Stimulated activated CD4-positive, alpha-beta T cell treated with anti-CD3 and anti-CD28 coated beads, Interleukin-15, amount 100 ng/mL, for 1 hour (primary cell): ENCODE results near the gene COL21A1.

ENCODE experiments used
- DNase-seq, 2 donors: peaks; one replicate each; pipeline ENCODE4 v3.0.0-alpha.2; 2020; ENCODE audit warnings: low read depth in 1 of 2, low spot score in 1 of 2

COL21A1 gene

DNA sequence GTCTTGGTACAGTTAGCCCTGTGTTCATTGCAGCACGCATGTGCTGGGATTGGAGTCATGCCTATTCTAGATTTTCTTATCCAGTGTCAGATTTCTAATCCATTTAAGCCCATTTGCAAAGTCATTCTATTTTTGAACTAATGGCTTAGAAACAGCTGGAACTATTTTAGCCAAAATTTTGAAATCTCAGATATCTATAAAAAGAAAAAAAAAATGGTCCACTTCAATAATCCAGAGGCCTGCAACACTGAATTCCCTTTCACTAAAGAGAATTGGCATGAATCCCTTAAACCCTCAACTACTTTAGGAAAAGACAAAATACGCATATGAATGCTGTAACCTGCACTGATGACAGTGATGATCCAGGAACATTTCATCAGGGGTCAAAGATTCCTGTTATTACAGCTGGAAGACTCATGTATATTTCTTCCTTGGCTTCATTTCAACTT, 1.5 kb downstream of the COL21A1 start:
- DNase-seq: no peak

DNA sequence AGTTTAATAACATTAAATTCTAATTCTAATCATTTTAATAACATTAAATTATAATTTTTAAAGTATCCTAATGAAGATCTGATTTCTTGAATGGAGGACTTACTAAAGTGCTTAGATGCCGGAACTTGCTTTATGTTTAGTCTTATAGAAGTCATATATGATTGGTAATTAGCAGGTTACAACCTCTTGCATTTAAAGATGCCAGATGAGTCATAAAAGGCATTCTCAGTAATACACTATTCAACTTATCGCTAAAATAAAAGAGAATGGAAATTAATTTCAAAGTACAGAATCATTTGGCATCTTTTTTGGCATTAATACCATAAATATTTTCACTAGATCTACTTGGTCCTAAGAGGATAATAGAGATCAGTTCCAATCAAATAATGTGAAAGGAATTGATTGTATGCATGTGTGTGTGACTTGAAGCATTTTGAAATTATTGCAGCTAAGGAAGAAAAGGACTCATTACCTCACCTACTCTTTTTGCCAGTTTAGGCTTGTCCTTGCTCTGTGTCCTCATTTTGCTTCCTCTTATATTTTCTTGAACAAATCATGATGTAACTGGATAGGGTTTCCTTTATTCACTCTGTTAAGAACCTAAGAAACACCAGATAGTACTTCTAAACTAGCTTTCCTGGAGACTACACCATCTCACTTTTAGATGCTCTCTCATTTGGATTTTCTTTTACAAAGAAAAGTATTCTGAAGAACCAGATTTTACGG, 2.7 kb downstream of the COL21A1 start:
- DNase-seq: no peak

DNA sequence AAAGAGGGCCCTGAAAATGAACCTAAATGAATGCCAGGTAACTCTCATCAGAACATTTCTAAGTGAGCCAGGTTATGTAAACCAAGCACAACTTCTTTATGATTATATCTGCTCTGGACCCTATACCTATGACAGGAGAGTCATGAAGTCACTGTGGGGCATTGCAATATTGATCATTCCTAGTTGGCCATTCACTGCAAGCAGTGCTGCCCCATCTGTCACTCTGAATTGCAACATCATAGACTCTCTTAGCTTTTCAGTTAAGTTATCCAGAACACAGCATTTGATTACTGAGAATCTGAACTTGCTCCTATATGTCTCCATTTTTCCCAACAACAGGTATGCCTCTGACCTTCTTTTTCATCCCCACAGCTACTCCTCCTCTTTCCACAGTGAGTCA, 3.3 kb downstream of the COL21A1 start:
- no peak for DNase-seq

DNA sequence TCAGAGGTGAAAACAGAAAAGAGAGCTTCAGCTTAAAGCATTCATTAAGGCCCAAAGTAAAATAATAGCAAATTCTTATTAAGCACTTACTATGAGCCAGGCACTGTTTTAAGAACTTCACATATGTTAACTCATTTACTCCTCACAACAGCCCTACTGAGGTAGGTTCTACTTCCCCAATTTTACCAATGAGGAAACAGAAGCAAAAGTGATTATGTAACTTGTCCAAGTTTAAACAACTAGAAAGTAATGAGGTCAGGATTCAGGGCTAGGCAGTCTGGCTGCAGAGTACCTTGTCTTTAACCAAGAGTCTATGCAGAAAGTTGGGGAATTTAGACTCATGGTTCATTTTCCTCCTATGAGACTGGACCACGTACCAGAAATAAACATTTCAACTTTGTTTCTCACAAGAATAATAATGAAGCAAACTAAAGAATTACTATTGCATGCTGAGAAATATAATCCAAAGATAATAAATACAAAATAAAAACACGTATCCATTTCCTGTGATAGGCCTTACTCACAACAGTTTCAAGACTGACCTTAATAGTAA, 3.8 kb downstream of the COL21A1 start:
- no peak for DNase-seq

DNA sequence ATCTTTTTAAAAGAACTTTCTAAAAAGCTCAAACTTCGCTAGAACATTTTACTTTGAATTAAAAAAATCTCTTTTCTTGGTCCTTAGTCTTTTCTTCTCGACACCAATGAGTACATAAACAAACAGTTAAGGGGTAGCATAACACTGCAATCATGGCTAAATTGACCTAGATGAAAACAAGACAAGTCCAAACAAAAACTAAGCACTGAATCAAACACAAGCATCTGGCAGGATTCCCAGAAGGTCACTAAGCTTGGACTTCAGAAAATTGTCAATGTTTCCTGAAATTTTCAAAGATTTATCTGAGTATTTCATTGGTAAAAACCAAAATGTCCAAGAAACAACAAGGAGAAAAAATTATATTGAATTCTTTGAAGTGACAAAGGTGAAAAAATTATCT, 5.0 kb downstream of the COL21A1 start:
- no peak for DNase-seq

DNA sequence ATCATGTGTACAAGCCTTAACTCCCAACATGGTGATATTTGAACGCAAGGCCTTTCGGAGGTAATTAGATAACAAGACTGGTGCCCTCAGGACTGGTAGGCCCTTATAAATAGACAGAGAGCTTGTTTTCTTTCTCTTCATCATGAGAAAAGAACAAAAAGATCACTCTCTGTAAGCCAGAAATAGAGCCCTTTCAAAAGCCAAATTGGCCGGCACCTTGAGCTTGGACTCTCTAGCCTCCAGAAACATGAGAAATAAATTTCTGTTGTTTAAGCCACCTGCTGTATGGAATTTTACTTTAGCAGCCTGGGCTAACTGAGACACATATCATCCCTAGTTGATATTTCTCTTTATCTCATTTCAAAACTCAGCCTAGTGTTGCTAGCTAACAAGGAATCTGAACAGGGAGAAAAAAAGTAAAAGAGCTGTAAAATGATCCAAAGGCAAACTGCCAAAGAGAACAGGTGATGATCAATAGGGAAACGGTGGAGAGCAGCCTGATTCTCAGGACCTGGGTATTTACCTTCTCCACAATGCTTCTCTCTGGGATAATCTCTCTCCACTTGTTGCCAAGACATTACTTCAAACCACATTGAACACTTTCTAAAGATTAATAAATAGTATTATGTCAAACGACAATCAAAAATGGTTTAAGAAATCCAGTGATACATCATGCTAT, 6.1 kb downstream of the COL21A1 start:
- DNase-seq: no peak

DNA sequence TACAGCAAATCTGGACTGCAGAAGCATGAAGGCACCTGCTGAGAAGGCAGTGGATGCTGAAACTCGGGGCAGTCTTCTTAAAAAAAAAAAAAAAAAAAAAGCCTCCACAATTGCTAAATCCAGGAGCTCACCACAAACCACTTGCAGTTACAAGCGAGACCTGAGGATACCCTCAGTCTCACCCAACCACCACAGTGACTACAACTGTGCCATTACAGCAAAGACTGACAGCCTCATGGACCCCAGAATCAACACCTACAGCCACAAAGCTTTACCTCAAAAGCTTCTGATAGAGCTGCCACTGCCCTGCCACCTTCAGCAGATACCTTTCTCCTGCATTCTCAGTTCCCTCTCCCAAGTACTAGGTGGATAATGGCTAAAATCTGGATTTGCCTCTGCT, 9.0 kb downstream of the COL21A1 start:
- no peak for DNase-seq

DNA sequence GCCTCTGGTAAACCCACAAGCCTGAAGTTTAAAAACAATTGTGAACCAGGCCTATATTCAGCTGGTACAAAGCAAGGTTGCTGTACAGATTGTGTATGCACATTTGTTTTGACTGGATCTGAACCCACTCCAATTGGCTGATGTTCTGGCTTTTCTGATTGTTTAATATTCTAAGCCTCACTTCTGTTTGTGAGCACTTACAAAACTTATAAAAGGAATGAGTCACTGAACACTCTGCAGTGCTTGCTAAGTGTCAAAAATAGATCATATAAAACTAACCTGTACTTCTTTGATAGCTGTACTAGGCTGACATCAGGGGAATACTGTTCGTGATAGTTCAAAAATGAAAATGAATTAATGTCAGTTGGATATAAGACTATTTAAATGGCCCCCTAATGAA, 12.1 kb downstream of the COL21A1 start:
- DNase-seq: no peak

DNA sequence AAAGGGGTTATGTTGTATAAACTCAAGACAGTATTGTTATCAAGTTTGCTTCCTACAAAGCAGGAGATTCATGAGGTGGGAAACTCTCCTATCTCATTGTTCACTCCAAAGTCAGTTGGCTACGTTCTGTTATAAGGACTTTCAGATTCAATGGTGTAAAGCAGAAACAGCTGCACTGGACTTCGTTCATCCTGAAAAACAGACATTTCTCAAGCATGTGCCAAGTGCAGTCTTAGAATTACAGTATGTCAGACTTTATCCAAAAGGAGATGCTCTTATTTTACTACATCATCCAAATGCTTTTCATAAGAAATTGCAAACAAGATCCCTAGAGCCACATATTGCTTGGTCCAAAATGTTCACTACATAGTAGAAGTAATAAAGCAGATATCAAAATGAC, 14.9 kb downstream of the COL21A1 start:
- no peak for DNase-seq

DNA sequence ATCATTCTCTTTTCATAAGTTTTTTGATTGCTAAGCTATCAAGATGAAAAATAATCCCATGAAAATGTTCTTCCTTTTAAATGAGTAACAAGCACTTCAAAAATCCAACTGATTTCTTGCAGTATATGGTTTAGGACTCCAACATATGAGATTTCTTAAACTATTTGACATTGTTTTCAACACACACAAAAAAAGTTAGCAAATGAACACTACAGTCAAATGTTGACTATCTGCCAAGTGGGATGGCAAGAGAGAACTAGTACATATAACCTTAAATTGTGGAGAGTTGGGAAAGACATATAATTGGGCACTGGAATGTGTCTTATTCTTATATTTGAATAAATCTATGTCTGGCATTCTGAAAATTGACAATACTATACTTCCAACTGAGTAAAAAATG, 15.6 kb downstream of the COL21A1 start:
- no peak for DNase-seq

DNA sequence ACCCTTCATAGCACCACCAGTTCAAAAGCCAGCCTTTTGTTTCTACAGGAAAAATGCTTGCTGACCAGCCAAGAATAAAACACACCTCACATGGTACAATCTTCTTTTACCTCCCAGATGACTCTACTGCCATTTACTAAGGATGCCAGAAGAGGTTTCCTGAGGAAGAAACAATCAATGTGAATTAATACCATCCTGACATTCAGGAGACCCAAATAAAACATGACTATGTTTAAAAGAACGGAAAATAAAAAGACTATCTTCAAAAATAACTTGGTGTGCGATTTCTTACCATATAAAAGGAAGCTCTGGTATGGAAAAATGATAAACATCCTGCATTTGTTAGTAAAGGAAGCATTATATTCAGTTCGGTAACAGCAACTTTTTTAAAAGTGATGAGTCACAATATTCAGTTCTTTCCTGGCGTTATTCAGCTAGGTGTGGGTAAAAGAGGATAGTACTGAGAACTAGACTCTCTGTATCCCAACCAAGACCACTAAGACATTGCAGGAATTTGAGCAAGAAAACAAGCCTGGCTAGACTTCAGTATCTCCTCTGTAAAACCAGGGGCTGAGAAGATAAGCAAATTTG, 16.3 kb downstream of the COL21A1 start:
- DNase-seq: no peak

DNA sequence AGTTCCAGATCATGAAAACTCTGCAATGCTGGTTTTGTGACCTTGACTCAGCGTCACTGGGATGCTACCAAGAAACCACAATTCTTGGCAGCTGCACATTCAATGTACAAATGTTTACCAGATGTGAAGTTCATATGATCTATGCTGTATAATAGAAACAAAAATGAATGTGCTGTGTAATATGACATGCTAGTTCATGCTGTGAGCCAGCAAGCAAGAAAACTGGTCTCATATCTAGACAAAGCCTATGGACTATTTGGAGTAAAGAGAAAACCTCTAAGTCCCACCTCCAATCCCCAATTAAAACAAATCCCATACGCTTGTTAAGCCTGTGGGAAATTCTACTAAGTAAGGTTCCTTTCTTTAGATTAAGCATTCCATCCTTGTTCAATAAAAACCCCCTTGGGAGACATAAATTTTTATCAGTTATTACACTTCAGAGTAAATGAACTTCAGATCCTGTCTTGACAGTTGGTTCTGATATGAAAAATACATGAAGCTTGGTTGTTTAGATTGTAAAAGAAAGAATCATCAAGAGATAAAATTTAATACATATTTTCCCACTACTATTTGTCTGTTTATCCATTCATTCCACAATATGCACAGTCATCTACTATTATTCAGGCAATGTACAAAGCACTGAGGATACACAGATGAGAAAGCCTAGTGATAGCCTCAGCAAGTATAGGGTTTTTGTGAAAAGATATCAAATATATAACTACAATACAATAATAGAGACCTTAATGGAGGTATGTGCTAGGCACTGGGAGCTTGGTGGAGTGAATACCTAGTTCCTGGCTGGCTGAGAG, 20.1 kb downstream of the COL21A1 start:
- DNase-seq: no peak

DNA sequence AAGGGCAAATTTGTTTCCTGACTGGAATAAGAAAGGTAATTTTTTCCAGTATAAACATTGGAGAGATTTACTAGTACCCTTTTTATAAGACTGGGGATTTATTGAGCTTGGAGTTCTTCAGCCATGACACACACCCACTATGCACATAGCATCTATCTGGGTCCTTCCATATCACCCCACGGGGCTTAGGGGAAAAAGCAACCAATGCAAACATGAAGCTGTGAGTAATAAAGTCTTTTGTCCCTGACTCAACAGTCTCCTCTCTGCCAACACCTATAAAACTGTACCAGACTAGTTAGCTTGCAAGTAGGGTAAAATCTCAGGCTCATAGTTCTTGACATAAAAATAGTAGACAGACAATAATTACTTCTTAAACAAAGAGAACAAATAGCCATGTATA, 23.4 kb downstream of the COL21A1 start:
- DNase-seq: no peak

DNA sequence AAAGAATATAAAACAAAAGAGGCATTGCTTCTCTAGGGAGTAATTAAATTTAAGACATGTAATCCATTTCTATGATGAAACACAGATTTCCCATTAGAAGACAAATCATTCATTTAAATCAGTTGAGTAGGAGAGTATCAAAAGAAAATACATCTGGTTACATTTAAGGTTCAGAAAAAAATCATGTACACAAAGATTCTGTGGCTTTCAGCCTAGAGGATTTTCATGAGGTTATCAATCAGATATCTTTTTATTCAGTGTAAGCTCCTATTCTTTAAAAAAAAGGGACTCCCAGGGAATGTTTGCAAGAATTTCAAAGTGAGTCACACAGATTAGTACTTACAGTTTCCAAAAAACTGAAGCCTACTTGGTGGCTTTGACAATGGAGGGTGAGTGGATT, 24.9 kb downstream of the COL21A1 start:
- DNase-seq: no peak

DNA sequence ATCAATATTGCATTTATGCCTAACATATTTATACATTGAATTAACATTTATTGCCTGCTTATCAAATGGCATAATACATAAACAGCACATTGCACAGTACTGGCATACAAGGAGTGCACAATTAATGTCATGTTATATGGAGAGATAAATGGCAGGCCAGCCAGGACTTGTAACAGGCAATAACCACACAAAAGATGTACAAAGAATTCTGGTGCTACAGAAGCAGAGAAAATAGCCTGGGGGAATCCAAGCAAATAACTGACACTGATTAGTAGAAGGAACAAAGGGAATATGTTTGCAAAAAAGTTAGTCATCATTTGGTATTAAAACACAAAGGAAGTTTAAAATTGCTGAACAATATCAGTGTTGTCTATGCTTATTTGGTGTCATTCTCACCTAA, 27.3 kb downstream of the COL21A1 start:
- no peak for DNase-seq

DNA sequence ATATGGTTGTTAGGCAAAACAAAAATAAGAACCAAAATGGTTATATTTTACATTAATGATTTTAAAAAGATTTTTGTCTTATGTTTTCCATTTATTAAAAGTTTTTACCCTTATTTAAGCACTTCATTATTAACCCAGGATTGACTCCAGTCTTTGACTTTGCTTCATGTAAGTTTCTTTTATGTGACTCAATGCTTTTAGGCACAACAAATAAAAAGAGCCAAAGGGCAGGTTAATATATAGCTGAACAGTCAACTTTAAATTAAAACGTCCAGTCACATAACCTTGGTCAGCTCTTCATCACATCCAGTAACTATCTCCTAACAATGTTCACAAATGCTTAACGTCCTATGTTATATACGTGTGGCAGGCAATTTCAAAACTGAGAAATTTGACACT, 32.7 kb downstream of the COL21A1 start:
- DNase-seq: no peak

DNA sequence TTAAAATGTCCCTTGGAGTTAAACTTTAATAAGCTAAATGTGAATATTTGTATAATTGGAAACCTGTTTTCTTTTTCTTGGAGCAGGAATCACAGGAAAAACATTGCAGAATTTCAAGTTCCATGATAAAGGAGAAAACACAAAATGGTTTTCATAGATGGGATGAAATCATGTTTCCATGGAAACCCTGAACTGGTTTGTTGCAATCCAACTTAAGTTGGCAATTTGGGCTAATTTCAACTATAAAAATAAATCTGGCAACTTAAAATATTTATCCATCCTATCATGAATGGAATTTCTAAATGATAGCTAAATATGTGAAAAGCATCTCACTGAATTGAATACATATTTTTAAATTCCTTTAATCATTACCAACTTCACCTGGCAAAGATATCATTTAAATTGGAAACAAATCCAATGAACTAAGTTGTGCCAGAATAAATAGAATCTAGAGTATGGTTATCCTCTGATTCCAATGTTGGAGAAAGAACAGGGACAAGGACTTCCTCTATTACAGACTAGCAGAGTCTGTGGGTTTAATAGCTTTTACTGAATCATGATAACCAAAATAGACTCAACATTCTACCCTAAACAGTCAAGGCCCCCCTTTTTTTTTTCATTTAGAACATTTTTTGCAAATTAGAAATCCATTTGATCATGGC, 33.2 kb downstream of the COL21A1 start:
- DNase-seq: no peak

DNA sequence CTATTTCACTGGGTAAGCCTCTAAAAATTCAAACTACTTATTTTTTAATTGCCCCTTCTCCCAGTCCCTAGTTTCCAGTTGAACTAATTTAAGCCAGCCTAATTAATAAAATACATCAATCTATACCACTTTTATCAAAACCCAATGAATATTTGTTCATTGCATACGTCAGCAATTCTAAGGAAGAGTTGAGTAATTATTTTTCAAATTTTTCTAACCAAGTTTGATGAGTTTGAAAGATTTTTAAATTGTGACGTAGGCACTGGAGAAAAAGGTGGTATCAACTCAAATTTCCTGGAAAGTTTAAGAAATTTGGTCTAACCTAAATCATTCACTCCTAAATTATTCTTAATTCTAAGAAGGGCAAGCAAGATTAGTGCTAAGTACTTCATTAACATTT, 35.7 kb downstream of the COL21A1 start:
- no peak for DNase-seq

DNA sequence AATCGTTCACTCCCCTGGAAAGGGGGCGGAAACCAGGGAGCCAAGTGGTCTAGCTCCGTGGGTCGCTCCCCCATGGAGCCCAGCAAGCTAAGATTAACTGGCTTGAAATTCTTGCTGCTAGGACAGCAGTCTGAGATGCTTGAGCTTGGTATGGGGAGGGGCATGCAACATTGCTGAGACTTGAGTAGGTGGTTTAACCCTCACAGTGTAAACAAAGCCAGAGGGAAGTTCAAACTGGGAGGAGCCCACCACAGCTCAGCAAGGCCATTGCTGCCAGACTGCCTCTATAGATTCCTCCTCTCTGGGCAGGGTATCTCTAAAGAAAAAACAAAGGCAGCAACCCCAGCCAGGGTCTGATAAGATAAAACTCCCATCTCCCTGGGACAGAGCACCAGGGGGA, 43.2 kb downstream of the COL21A1 start:
- DNase-seq: no peak

DNA sequence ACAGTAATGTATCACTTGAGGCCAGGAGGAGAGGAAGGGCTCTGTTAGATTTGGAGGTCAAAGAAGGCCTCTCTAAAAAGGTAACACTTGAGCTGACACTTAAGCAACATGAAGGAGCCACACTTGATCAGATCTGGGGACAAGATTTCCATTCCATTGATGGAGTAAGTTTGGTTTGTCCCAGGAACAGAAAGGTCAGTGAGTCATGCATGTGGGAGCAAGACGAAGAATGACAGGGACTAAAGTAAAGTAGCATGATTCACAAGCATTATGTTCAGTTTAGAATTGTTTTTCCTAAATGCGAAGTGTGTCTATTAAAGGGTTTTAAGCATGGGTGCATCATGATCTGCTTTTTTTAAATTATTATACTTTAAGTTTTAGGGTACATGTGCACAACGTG, 47.4 kb downstream of the COL21A1 start:
- no peak for DNase-seq

DNA sequence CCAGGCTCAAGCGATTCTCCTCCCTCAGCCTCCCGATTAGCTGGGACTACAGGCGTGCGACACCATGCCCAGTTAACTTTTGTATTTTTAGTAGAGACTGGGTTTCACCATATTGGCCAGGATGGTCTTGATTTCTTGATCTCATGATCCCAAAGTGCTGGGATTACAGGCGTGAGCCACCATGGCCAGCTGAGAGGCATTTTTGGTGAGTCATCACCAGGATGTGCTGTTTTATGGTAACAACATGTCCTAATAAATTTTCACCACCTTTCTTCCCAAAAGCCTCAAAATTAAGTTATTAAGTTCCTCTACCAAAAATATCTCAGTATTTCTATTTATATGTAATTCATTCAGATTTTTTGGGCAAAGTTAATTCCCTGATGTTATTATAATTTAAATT, 53.5 kb downstream of the COL21A1 start:
- DNase-seq: no peak
